Stimulated activated CD4-positive, alpha-beta T cell treated with anti-CD3 and anti-CD28 coated beads, Interleukin-4, amount 100 ng/mL, for 4 hours (primary cell): ENCODE results near the gene MEPE.
"Not testable (repeated sequence)": the region's sequence is repeated elsewhere in the genome, so short reads cannot be mapped to it uniquely, and the experiment has no call there.

Experiments used
- DNase-seq, 2 experiments: peaks; one replicate each; pipeline ENCODE4 v3.0.0-alpha.2; 2020

Gene MEPE

DNA sequence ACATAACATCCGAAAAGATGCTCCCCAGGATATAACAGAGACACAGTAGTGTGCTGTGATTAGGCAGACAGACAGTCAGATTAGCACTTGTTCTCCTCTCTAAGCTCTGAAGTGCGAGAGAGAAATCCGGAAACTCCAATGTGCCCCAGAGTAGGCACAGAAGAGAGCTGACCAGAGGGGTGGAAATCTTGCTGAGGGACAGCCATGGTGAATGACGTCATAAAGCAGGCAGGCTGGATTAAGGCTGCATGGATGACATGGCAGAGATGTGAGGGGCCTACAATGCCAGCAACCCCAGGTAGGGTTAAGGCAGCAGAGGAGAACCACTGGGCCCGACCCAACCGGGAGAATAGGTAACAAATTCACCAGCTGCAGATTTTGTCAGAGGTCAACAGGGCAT is 53.3 kb downstream of the MEPE start:
- no peak for DNase-seq

DNA sequence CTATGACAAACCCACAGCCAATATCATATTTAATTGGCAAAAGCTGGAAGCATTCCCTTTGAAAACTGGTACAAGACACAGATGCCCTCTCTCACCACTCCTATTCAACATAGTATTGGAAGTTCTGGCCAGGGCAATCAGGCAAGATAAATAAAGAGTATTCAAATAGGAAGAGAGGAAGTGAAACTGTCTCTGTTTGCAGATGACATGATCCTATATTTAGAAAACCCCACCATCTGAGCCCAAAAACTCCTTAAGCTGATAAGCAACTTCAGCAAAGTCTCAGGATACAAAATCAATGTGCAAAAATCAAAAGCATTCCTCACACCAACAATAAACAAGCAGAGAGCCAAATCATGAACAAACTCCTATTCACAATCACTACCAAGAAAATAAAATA is 58.0 kb downstream of the MEPE start:
- DNase-seq: not testable (repeated sequence)

DNA sequence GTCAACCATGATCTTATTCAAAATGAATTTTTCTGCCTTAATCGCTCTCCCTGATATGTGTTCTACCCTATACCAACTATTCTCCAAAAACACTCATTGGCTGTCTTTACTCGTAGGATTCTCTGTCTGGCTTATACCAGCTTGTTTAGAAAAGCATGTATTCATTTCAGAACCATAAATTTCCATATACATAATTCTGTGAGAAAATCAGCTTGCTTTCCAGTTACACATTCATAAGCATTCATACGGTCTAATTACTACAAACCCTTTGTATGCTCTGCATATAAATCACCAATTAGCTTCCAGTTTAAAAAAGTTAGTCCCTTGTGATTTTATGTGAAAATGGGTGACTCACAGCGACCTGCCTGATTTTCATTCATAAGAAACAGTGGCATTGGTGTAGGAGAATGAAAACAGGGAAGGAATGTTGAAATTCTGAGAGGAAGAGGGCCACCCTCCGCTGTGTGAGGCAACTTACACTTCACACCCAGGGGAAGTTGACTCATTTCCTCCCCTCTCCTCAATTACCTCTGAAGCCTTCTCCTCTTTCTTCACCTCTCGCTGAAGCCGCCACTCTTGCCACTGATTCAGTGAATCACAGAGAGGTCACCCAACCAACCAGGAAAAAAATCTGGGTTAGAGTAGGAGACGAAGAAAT is 63.3 kb downstream of the MEPE start:
- DNase-seq: peak in 1 of 2 experiments; percentile 4
